NOMO-1 treated with DMSO at 0.1 percent for 48 hours (cell line): ENCODE data around the gene ABHD18.
"Not testable (repeated sequence)": the region's sequence is repeated elsewhere in the genome, so short reads cannot be mapped to it uniquely, and the experiment has no call there.

ENCODE experiments used
- DNase-seq: peaks from one replicate; lab custom pipeline; 2025; ENCODE audit not compliant: unreplicated experiment; lab: John Stamatoyannopoulos, UW

The ABHD18 gene

DNA sequence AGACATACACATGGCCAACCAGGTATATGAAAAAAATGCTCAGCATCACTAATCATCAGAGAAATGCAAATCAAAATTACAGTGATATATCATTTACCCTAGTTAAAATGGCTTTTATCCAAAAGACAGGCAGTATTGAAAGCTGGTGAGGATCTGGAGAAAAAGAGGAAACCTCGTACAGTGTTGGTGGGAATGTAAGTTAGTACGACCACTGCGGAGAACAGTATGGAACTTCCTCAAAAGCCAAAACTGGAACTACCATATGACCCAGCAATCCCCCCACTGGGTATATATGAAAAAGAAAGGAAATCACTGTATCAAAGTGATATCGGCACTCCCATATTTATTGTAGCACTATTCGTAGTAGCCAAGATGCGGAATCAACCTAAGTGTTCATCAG lies 23.4 kb downstream of the ABHD18 start:
- DNase-seq, result no peak

DNA sequence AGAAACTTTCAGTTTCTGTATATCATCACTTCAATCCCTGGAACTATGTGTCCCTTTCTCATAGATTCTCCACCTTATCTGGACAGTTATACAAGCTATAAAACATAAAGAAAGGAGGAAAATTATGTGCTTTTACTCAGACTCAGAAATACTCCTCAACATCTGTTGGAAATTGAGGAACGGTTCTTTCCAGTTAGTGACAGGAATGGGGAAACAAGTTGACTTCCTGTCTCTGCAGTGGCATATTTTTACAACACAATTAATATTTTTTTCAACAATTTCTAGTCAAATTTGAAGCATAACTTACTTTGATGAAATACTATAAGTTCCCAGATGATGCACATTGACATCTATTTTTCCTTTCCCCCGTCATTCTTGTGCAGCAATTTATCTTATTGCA lies 27.9 kb downstream of the ABHD18 start:
- no peak for DNase-seq

DNA sequence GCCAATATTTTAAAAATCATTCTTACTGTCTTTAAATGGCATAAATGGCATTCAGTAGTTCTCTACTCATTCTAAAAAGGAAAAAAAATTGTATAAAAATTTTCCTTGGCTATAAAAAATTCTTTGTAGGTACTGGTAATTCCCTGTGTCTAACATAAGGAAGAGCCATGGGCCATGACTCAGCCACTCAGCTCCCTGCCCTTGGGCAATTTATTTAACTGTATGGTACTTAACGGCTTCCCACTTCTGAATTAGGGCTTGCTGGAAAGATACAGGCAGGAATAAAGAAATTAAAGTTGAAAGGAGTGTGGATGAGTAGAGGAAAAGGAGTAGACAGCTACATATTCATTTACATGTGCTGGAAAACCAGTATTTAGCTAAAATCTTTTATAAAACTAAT lies 30.6 kb downstream of the ABHD18 start:
- no peak for DNase-seq

DNA sequence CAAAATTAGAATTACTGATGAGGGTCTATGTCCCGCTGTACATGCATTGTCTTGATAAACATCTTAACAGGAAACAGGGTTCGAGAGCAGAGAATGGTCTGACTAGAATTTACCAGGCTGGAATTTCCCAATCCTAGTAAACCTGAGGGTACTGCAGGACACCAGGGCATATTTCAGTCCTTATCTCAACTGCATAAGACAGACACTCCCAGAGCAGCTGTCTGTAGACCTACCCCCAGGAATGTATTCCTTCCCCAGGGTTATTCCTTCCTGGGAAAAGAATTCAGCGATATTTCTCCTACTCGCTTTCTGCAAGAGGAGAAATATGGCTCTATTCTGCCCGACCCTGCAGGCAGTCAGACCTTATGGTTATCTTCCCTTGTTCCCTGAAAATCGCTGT lies 31.3 kb downstream of the ABHD18 start:
- not testable (repeated sequence) for DNase-seq

DNA sequence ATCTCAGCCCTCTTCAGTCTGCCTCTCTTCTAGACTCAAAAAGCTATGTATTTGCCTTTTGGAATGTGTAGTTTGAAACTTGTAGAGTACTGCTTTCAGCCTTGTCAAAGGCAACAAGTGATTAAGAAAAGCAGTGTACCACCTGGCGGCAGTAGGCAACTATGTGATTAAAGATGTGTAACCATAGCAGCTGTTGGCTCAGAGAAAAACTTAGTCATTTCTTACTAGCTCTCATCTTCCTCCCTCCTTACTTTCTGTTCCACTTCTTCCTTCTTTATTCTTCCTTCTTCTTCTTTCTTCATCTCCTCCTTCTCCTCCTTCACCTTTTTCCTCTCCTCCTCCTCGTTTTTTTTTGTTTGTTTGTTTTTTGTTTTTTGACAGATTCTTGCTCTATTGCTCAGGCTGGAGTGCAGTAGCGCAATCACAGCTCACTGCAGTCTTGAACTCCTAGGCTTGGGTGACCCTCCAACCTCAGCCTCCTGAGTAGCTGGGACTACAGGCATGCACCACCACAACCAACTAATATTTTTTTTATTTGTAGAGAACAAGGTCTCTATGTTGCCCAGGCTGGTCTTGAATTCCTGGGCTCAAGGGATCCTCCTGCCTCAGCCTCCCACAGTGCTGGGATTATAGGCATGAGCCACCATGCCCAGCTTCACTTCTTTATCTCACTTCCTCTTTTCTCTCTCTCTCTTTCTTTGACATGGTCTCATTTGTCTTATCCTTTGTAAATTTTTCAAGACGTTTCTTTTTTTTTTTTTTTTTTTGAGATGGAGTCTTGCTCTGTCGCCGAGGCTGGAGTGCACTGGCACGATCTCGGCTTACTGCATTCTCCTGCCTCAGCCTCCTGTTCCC lies 32.6 kb downstream of the ABHD18 start:
- DNase-seq, result peak; percentile 74

DNA sequence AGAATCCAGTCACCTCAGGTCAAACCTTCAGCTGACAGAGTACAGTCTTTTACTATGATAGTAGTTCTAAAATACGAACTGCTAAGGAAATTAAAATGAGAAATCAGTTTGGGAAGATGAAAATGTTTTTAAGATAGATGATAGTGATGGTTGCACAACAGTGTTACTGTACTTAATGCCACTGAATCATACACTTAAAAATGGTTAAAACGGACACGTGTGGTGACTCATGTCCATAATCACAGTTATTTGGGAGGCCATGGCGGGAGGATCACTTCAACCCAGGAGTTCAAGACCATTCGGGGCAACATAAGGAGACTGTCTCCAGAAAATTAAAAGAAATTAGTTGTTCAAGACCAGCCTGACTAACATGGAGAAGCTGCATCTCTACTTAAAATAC lies 41.4 kb downstream of the ABHD18 start:
- DNase-seq, result peak; percentile 7

DNA sequence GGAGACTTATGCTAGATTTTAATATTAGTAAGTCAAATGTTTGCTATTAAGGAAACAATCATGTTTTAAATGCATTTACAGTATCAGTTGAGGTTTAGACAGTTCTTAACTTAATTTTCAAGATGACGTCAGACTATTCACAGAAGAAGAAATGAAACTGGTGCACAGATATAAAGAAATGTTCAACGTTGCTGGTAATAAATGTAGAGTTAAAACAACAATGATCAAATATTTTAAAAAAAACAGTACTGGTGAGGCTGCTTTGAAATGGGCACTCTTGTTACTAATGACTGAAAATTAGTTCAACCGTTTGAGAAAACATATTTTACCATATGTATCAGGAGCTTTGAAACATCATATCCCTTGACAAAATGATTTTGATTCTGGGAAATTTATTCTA lies 44.2 kb downstream of the ABHD18 start:
- peak; percentile 10 for DNase-seq

DNA sequence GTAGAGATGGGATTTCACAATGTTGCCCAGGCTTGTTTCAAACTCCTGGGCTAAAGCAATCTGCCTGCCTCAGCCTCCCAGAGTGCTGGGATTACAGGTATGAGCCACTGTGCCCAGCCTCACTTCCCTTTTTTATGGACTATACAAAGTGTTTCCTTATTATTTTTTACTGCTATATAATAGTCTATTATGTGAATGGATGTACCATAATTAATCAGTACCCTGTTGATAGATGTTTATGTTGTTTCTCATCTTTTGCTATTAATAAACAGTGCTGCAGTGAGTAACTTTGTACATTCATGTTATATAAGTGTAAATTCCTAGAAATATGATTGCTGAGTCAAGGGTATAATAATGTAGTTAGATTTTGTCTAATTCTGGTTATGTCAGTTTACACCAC lies 60.1 kb downstream of the ABHD18 start:
- DNase-seq, result no peak

DNA sequence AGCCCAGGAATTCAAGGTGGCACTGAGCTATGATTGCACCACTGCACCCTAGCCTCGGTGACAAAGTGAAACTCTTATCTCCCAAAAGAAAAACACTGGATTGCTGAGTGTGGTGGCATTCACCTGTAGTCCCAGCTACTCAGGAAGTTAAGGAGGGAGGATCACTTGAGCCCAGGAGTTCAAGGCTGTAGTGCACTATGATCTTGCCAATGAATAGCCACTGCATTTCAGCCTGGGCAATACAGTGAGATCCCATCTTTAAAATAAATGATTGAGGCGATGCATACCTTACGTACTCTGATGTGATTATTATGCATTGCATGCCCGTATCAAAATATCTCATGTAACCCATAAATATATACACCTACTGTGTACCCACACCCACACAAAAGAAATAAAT lies 64.7 kb downstream of the ABHD18 start:
- no peak for DNase-seq

DNA sequence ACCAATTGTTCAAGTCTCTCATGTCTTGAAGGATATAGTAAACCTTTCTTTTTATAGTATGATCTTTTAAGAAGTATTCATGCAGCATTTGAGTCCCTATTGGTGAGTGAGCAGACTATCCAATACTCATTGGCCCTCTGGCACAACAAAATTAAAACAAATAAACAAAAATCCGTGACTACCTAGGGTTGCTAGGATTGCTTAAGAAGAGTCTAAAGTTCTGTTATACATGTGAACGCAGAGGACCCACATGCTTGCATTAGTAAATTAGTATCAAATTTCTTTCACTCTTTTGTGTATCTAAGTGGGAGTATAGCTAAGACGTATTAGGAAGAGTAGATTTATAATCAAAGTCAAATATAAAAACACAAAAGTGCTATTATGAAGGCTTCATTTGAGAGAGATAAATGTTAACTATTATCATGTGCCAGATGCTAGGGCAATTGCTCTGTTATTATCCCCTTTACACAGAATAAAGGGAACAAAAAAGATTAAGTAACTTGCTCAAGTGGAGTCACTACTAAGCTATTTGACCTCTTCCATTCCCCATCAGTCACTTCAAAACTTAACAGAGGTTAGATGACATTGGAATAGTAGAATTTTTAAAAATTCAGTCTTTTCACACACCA lies 66.7 kb downstream of the ABHD18 start:
- DNase-seq, result no peak

DNA sequence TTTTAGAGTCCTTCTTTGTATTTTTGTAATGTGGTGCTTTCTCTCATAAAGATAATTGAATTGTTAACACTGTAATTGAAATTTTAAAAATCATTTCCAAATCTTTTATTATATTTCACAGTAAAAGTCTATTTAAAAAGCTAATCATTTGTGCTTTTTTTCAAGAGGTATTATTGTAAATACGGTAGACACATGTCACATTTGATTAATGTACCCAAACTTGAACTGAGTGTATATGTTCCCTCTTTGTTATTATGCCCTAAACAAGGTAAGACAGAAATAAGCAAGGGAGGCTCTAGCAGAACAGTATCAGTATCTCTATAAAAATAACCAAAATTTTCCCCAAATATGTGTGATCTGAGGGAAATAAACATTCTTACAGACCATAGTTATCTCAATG lies 74.4 kb downstream of the ABHD18 start:
- no peak for DNase-seq

DNA sequence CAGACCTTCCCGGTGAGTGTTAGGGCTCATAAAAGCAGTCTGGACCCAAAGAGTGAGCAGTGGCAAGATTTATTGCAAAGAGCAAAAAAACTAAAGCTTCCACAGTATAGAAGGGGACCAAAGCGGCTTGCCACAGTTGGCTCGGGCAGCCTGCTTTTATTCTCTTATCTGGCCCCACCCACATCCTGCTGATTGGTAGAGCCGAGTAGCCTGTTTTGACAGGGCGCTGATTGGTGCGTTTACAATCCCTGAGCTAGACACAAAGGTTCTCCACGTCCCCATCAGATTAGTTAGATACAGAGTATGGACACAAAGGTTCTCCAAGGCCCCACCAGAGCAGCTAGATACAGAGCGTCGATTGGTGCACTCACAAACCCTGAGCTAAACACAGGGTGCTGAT lies 81.8 kb downstream of the ABHD18 start:
- not testable (repeated sequence) for DNase-seq

DNA sequence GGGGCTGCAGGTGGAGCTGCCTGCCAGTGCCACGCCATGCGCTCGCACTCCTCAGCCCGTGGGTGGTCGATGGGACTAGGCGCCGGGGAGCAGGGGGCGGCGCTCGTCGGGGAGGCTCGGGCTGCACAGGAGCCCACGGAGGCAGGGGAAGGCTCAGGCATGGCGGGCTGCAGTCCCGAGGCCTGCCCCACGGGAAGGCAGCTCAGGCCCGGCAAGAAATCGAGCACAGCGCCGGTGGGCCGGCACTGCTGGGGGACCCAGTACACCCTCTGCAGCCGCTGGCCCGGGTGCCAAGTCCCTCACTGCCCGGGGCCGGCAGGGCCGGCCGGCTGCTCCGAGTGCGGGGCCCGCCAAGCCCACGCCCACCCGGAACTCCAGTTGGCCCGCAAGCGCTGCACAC lies 82.3 kb downstream of the ABHD18 start:
- DNase-seq, result not testable (repeated sequence)

DNA sequence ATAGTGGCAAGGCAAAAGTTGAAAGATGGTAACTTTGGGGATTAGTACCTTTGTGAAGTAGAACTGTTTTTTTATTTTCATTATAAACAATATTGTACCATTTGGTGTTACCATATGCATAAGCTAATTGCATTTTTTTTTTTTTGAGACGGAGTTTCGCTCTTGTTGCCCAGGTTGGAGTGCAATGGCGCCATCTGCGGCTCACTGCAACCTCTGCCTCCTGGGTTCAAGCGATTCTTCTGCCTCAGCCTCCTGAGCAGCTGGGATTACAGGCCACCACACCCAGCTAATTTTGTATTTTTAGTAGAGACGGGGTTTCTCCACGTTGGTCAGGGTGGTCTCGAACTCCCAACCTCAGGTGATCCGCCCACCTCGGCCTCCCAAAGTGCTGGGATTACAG lies 86.0 kb downstream of the ABHD18 start:
- DNase-seq, result not testable (repeated sequence)

DNA sequence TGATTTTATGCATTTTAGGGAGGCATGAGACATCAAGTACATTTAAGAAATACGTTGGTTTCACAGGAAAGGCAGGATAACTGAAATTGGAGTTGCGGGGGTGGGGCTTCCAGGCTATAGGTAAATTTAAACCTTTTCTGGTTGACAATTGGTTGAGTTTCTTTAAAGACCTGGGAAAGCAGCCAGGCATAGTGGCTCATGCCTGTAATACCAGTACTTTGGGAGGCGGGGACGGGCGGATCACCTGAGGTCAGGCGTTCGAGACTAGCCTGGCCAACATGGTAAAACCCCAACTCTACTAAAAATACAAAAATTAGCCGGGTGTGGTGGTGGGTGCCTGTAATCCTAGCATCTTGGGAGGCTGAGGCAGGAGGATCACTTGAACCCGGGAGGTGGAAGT lies 89.7 kb downstream of the ABHD18 start:
- not testable (repeated sequence) for DNase-seq

DNA sequence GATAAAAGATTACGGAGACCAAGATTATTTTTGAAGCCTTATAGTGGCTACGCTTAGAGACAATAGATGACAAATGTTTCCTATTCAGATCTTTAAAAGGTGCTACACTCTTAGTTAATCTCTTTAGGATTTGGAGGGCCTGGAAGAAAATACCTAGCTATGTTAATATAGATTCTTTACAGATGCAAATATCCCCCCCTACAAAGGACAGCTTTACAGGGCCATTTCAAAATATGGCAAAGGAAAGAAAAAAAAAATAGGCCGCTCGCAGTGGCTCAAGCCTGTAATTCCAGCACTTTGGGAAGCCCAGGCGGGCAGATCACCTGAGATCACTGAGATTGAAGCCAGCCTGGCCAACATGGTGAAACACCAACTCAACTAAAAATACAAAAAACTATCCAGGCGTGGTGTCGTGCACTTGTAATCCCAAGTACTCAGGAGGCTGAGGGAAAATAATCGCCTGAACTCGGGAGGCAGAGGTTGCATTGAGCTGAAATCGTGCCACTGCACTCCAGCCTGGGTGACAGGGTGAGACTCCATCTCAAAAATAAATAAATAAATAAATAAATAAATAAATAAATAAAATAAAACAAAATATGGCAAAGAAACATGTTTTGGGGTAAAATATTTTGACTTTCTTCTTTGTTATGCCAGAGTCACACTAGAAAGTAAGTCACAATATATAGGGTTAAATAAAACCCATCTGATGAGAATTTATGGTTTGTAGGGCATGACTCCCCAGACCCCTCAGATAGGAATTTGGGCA lies 90.4 kb downstream of the ABHD18 start:
- DNase-seq, result not testable (repeated sequence)

DNA sequence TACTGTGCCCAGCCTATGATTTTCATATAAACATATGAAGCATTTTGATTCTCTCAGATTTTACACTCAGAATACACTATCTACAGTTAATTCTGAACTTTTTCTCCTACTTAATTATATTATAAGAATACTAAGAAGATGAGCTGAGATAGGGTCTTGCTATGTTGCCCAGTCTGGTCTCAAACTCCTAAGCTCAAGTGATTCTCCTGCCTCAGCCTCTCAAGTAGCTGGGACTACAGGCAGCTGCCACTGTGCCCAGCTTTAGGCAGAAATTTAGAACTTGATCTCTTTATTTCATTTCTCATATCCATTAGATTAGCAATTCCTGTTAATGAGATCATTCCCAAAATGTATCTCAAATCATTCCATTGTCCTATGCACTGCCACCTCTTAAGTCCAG lies 91.2 kb downstream of the ABHD18 start:
- no peak for DNase-seq

DNA sequence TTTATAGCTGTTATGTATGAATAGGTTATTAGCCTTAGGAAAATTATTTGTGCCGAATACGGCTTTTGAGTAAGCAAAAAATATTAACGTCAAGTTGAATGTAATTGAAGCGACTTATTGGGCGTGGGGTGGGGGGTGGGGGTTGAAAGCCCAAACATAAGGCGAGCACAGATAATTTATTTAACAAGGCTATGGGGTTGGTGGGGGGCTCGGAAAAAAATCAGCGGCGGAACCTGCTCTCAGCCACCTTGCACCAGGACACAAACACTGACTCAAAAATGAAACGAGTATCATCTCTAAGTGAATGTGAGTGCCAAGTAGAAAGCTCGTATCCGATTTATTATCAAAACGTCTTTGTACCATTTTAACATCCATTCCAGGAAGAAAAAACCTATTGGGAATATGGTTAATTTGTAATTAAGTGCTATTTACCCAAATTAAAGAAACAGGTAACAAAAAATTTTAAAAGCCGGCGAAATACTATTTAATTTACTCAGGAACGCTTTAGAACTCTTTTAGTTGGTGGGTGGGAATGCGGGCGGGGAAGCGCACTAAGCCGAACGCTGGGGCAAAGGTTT lies 95.0 kb downstream of the ABHD18 start:
- peak; percentile 35 for DNase-seq

DNA sequence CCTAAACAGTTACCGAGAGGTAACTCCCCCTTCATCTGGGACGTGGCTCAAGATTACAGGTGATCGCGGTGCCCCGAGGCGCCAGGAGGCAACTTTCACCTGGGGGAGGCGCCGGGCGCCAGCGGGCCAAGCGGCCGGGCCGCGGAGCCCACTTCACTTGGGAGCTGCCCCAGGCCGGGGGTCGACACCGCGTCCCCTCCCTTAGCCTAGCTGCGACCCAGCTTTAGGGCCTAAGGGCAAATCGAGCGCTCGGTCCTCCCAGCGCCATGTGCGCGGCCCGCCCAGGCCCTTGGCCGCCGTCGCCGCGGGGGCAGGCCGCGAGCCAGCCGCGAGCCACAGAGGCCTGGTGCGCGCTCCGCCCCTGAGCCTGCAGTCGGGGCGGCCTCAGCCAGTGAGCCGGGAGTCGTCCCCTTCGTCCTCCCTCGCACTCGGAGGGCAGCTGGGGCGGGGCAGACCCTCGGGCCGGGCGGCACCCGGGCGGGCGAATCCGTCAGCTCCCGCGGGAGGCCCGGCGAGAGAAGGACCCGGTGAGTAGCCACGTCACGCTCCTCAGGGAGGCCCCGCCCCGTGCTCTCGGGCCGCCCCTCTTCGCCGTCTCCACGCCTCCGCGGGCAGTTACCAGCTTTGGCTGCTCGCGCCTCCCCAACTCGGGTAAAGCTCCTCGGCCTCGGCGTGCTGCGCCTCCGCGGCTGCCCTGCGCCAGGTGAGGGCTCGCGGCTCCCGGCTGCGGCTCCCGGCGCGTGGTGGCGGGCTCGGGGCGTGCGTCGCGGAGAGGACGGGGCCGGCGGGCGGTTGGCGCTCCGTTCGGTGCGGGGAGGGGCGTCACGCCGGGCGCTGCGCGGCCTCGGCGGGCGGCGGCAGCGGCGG lies 95.7 kb downstream of the ABHD18 start, which contains the start of gene LARP1B:
LARP1B (plus strand) TSS at position 614 of the 867 bp plus-strand sequence. CDS start 13,640 bp downstream, outside the sequence.
- peak; percentile 95 for DNase-seq
